Keratinocyte (primary cell): ENCODE measurements around the gene SHE. TPM values are rescaled to one million over a fixed set of nuclear protein-coding genes. Genes with fewer than 3 reads are reported as not detected.
"Not testable (repeated sequence)": the region's sequence is repeated elsewhere in the genome, so short reads cannot be mapped to it uniquely, and the experiment has no call there.

Experiments
- DNase-seq: peaks from one replicate; pipeline ENCODE4 v3.0.0-alpha.2; 2011; ENCODE audit warnings: low read depth, missing footprints, low spot score
- FAIRE-seq: peaks from 2 replicates; lab custom pipeline; 2011; peaks lifted over from hg19 to GRCh38; lab: Jason Lieb, UNC
- H2AFZ ChIP-seq: 2 replicates; pipeline ENCODE4 v1.6.0; 2012; ENCODE audit warnings: low read length, control low read depth, inconsistent platforms; ENCODE audit not compliant: control insufficient read depth
- H3K27ac ChIP-seq: 2 replicates; pipeline ENCODE4 v1.5.1; 2011; ENCODE audit warnings: low read length; ENCODE audit not compliant: control insufficient read depth, insufficient read depth
- H3K27me3 ChIP-seq: 3 replicates; pipeline ENCODE4 v1.6.0; 2011; ENCODE audit warnings: low read length; ENCODE audit not compliant: control insufficient read depth, insufficient read depth; ENCODE audit errors: extremely low read depth
- H3K36me3 ChIP-seq, 2 experiments: 2 replicates in 1 of 2; 3 replicates in 1 of 2; pipeline ENCODE4 v1.5.1; 2011; ENCODE audit warnings: low read length in 2 of 2, mild to moderate bottlenecking in 1 of 2; ENCODE audit not compliant: control insufficient read depth in 2 of 2, insufficient read depth in 2 of 2; ENCODE audit errors: extremely low read depth in 1 of 2
- H3K4me1 ChIP-seq: 3 replicates; pipeline ENCODE4 v1.5.1; 2011; ENCODE audit warnings: low read length; ENCODE audit not compliant: control insufficient read depth, insufficient read depth; ENCODE audit errors: extremely low read depth
- H3K4me2 ChIP-seq: 3 replicates; pipeline ENCODE4 v1.6.0; 2011; ENCODE audit warnings: low read depth, low read length; ENCODE audit not compliant: control insufficient read depth, insufficient read depth; ENCODE audit errors: extremely low read depth
- H3K4me3 ChIP-seq, 3 experiments: fragments of 200-600 bp in 1 of 3; sonication (generic) in 1 of 3; 2 replicates in 2 of 3; 3 replicates in 1 of 3; pipeline ENCODE4 v1.5.1; 2011 to 2016; ENCODE audit warnings: low read length in 3 of 3, mild to moderate bottlenecking in 3 of 3, control low read depth in 2 of 3, inconsistent platforms in 1 of 3, low read depth in 1 of 3, mixed read lengths in 1 of 3, mixed run types in 1 of 3, moderate library complexity in 1 of 3; ENCODE audit not compliant: control insufficient read depth in 2 of 3, insufficient read depth in 2 of 3; ENCODE audit errors: extremely low read depth in 1 of 3
- H3K79me2 ChIP-seq: 2 replicates; pipeline ENCODE4 v1.6.0; 2012; ENCODE audit warnings: low read length; ENCODE audit not compliant: control insufficient read depth, insufficient read depth
- H3K9ac ChIP-seq: 3 replicates; pipeline ENCODE4 v1.6.0; 2011; ENCODE audit warnings: low read length; ENCODE audit not compliant: control insufficient read depth, insufficient read depth; ENCODE audit errors: extremely low read depth
- H3K9me1 ChIP-seq: 3 replicates; pipeline ENCODE4 v1.6.0; 2011; ENCODE audit warnings: low read length; ENCODE audit not compliant: control insufficient read depth, insufficient read depth; ENCODE audit errors: extremely low read depth
- H3K9me3 ChIP-seq: 2 replicates; pipeline ENCODE4 v1.5.1; 2012; ENCODE audit warnings: low read depth, low read length; ENCODE audit not compliant: control insufficient read depth
- H4K20me1 ChIP-seq: 3 replicates; pipeline ENCODE4 v1.6.0; 2011; ENCODE audit warnings: low read length; ENCODE audit not compliant: control insufficient read depth, insufficient read depth; ENCODE audit errors: extremely low read depth
- EZH2 ChIP-seq: IDR thresholded peaks from one replicate; pipeline ENCODE4 v1.6.1; 2012; ENCODE audit warnings: inconsistent platforms, mild to moderate bottlenecking, low read length, moderate library complexity
- dilution Hi-C: fragments of 300-500 bp; cut with MboI; formaldehyde crosslinking; loops from one replicate; pipeline ENCODE4 v1.7.0; 2020; ENCODE audit warnings: low sequenced_read_pairs; ENCODE audit not compliant: extremely low pct_ligation_motif_present
- polyA plus RNA-seq, 5 experiments: library from polyadenylated mRNA; depleted of rRNA in 3 of 5; stranded (reverse) in 3 of 5; stranded (forward) in 1 of 5; unstranded in 1 of 5; fragments of >200 nt; gene quantifications; 1 replicate in 1 of 5; 2 replicates in 3 of 5; 3 replicates in 1 of 5; pipeline versions ENCODE4 v1.2.1 to v1.2.3, GENCODE V29; 2011 to 2012; ENCODE audit warnings: missing spikeins in 2 of 5, low read depth in 1 of 5, low replicate concordance in 1 of 5
- TF ChIP-seq, protein P1 (sequence below), 3 experiments: IDR thresholded peaks in 1 of 3; conservative IDR thresholded peaks in 1 of 3; optimal IDR thresholded peaks in 1 of 3; 2 replicates in 2 of 3; 3 replicates in 1 of 3; pipeline versions ENCODE3 to v1.5.1; 2011; ENCODE audit warnings: low read length in 3 of 3, mild to moderate bottlenecking in 3 of 3, moderate library complexity in 2 of 3, control low read depth in 1 of 3, inconsistent platforms in 1 of 3; ENCODE audit not compliant: insufficient read depth in 2 of 3; ENCODE audit errors: extremely low read depth in 1 of 3

The SHE gene
- polyA plus RNA-seq, 1 donor (not counting 4 experiments of a cell fraction or from before 2014, with no cell fraction given): 0.01 TPM

DNA sequence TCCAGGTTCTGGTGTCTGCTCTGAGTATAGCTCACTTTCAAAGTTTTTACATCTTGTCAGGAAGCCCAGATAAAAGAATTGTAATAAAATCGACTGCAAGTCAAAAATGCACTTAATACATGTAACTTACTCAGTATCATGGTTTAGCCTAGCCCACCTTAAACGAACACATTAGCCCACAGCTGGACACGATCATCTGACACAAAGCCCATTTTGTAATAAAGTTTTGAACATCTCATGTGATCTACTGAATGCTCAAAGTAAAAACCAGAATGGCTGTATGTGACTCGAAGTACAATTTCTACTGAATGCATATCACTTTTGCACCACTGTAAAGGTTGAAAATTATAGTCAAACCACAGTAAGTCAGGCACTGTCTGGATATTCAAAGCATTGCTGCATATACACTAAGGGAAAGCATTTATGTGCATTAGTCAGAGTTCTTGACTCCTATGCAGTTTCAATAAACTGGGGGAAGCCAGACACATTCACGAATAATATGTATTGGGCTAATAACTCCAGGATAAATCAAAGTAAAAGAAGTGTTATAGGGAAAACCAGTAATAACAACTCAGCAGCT is 12.4 kb downstream of the SHE start:
- no peak overlapping the region for H3K9ac ChIP-seq
- H3K27me3 ChIP-seq: peaks cover 30% of the 10 kb centered on the region
- H3K9me3 ChIP-seq: no peaks in the 10 kb centered on the region
- no peak overlapping the region for H3K27ac ChIP-seq
- FAIRE-seq: no peak
- no peaks in the 10 kb centered on the region for H3K79me2 ChIP-seq
- dilution Hi-C loops: no loop called here
- TF ChIP-seq, protein P1, sequence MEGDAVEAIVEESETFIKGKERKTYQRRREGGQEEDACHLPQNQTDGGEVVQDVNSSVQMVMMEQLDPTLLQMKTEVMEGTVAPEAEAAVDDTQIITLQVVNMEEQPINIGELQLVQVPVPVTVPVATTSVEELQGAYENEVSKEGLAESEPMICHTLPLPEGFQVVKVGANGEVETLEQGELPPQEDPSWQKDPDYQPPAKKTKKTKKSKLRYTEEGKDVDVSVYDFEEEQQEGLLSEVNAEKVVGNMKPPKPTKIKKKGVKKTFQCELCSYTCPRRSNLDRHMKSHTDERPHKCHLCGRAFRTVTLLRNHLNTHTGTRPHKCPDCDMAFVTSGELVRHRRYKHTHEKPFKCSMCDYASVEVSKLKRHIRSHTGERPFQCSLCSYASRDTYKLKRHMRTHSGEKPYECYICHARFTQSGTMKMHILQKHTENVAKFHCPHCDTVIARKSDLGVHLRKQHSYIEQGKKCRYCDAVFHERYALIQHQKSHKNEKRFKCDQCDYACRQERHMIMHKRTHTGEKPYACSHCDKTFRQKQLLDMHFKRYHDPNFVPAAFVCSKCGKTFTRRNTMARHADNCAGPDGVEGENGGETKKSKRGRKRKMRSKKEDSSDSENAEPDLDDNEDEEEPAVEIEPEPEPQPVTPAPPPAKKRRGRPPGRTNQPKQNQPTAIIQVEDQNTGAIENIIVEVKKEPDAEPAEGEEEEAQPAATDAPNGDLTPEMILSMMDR (optimal IDR thresholded peaks at IDR 0.05 in 1 of 3, IDR thresholded peaks at IDR 0.05 in 1 of 3, conservative IDR thresholded peaks at IDR 0.05 in 1 of 3; ENCODE audit: extremely low read depth in 1 of 3, insufficient read depth in 2 of 3, low read length in 3 of 3): no peak
- no peak for TF ChIP-seq EZH2
- no peaks in the 10 kb centered on the region for H4K20me1 ChIP-seq
- H2AFZ ChIP-seq: no peak overlapping the region
- DNase-seq: no peak
- H3K36me3 ChIP-seq: no peaks in the 10 kb centered on the region
- H3K4me1 ChIP-seq: no peaks in the 10 kb centered on the region
- H3K4me3 ChIP-seq: no peak overlapping the region
- H3K4me2 ChIP-seq: no peak overlapping the region
- H3K9me1 ChIP-seq: no peaks in the 10 kb centered on the region

DNA sequence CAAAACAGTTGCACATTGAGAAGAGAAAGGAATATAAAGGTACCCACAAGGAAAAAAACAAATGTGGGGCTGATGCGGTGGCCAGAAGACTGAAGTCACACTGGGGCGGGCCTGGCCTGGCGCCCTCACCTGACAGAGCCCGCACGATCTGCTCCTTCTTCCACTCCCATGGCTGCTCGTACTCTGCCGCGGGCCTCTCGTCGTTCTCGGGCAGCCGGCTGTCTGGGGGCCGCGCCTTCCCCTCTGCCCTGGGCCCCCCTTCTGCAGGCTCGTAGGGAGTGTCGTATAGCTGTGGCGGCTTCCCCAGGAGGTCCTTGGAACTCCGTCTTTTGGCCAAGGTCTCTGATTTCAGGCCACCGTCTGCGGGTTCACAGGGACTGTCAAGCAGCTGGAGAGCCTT is 13.3 kb downstream of the SHE start:
- H3K36me3 ChIP-seq: no peaks in the 10 kb centered on the region
- DNase-seq (no peak), FAIRE-seq (no peak)
- no peak overlapping the region for H3K27ac ChIP-seq
- peaks cover 3% of the 10 kb centered on the region for H4K20me1 ChIP-seq
- H3K4me3 ChIP-seq: no peak overlapping the region
- no peaks in the 10 kb centered on the region for H3K9me3 ChIP-seq
- H3K4me2 ChIP-seq: no peak overlapping the region
- H3K9ac ChIP-seq: no peak overlapping the region
- peaks cover 30% of the 10 kb centered on the region for H3K27me3 ChIP-seq
- dilution Hi-C loops: no loop called here
- H3K9me1 ChIP-seq: no peaks in the 10 kb centered on the region
- no peaks in the 10 kb centered on the region for H3K79me2 ChIP-seq
- peaks cover 6% of the 10 kb centered on the region for H3K4me1 ChIP-seq
- TF ChIP-seq, protein P1 (optimal IDR thresholded peaks at IDR 0.05 in 1 of 3, IDR thresholded peaks at IDR 0.05 in 1 of 3, conservative IDR thresholded peaks at IDR 0.05 in 1 of 3; ENCODE audit: extremely low read depth in 1 of 3, insufficient read depth in 2 of 3, low read length in 3 of 3): no peak
- TF ChIP-seq EZH2: no peak
- no peak overlapping the region for H2AFZ ChIP-seq

DNA sequence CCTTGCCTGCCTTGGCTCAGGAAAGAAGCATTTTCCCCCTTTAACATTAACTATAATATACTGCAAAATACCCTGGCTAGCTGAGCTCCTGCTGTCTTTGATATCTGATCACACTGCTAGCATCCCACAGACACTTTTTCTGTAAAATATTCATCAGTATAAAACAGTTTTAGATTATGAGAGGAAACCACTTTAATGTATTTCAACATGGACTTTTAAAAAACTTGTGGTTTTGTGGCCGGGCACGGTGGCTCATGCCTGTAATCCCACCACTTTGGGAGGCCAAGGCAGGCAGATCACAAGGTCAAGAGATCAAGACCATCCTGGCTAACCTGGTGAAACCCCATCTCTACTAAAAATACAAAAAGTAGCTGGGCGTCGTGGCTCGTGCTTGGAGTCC is 15.5 kb downstream of the SHE start:
- H3K9me1 ChIP-seq, FAIRE-seq, H3K9ac ChIP-seq, H3K4me2 ChIP-seq, H3K4me1 ChIP-seq, DNase-seq, H3K27ac ChIP-seq, H4K20me1 ChIP-seq, H3K4me3 ChIP-seq, dilution Hi-C loops, H3K9me3 ChIP-seq, H2AFZ ChIP-seq, H3K79me2 ChIP-seq, H3K36me3 ChIP-seq: not testable (repeated sequence)
- peaks cover 20% of the 10 kb centered on the region for H3K27me3 ChIP-seq
